Liver (tissue), 9 donors: ENCODE measurements around the gene PTPN14. TPM values are rescaled to one million over a fixed set of nuclear protein-coding genes. Genes with fewer than 3 reads are reported as not detected.

ENCODE experiments used
- DNase-seq: peaks from one replicate; pipeline ENCODE4 v3.0.0-alpha.2; 2017; ENCODE audit warnings: low spot score
- H3K27ac ChIP-seq, 2 donors: one replicate each; pipeline ENCODE4 v1.7.0; 2013; ENCODE audit warnings: inconsistent platforms in 2 of 2, low read length in 2 of 2, control low read depth in 1 of 2, low read depth in 1 of 2, mild to moderate bottlenecking in 1 of 2
- H3K27me3 ChIP-seq, 4 donors: one replicate each; pipeline versions ENCODE4 v1.6.1 to v1.7.0; 2013; ENCODE audit warnings: low read length in 3 of 4, inconsistent platforms in 1 of 4, mild to moderate bottlenecking in 1 of 4, moderate library complexity in 1 of 4; ENCODE audit not compliant: control insufficient read depth in 4 of 4, insufficient read depth in 4 of 4
- H3K36me3 ChIP-seq, 4 donors: one replicate each; pipeline versions ENCODE4 v1.6.1 to v1.7.0; 2013; ENCODE audit warnings: low read length in 3 of 4, mild to moderate bottlenecking in 3 of 4, low read depth in 1 of 4, moderate library complexity in 1 of 4; ENCODE audit not compliant: control insufficient read depth in 4 of 4, insufficient read depth in 3 of 4
- H3K4me1 ChIP-seq, 4 donors: one replicate each; pipeline versions ENCODE4 v1.6.1 to v1.7.0; 2013; ENCODE audit warnings: low read length in 3 of 4, mild to moderate bottlenecking in 3 of 4, moderate library complexity in 1 of 4; ENCODE audit not compliant: control insufficient read depth in 4 of 4, insufficient read depth in 4 of 4
- H3K4me3 ChIP-seq, 3 donors: one replicate each; pipeline versions ENCODE4 v1.6.1 to v1.7.0; 2013; ENCODE audit warnings: low read length in 3 of 3, control low read depth in 1 of 3, low read depth in 1 of 3, mild to moderate bottlenecking in 1 of 3
- H3K9ac ChIP-seq, 2 donors: one replicate each; pipeline ENCODE4 v1.7.0; 2013; ENCODE audit warnings: low read length in 2 of 2, mild to moderate bottlenecking in 2 of 2, moderate library complexity in 2 of 2, control low read depth in 1 of 2, low read depth in 1 of 2
- H3K9me3 ChIP-seq, 4 donors: one replicate each; pipeline versions ENCODE4 v1.6.1 to v1.7.0; 2013; ENCODE audit warnings: low read length in 3 of 4; ENCODE audit not compliant: control insufficient read depth in 4 of 4
- CTCF ChIP-seq: fragments of 150-350 bp; IDR thresholded peaks from 2 replicates; pipeline ENCODE4 v1.5.1; 2017; ENCODE audit warnings: improper control_type of control experiment, low read depth, low read length; ENCODE audit not compliant: missing input control
- FOXA1 ChIP-seq: IDR thresholded peaks from 2 replicates; pipeline ENCODE4 v1.6.1; 2016; ENCODE audit warnings: antibody characterized with exemption
- FOXA2 ChIP-seq: IDR thresholded peaks from 2 replicates; pipeline ENCODE4 v1.6.1; 2016; ENCODE audit warnings: antibody characterized with exemption
- HNF4A ChIP-seq, 2 donors: conservative IDR thresholded peaks; 2 replicates each; pipeline ENCODE4 v1.6.1; 2016; ENCODE audit warnings: antibody characterized with exemption in 2 of 2, mild to moderate bottlenecking in 2 of 2
- HNF4G ChIP-seq: IDR thresholded peaks from 2 replicates; pipeline ENCODE4 v1.6.1; 2016; ENCODE audit warnings: antibody characterized with exemption
- JUND ChIP-seq, 2 donors: IDR thresholded peaks; 2 replicates each; pipeline ENCODE4 v1.6.1; 2016; ENCODE audit warnings: antibody characterized with exemption in 2 of 2
- NR2F2 ChIP-seq: IDR thresholded peaks from 2 replicates; pipeline ENCODE4 v1.6.1; 2016; ENCODE audit warnings: antibody characterized with exemption
- RAD21 ChIP-seq, 2 donors: IDR thresholded peaks; 2 replicates each; pipeline ENCODE4 v1.6.1; 2016; ENCODE audit warnings: antibody characterized with exemption in 2 of 2, mild to moderate bottlenecking in 2 of 2
- REST ChIP-seq: IDR thresholded peaks from 2 replicates; pipeline ENCODE4 v1.6.1; 2016; ENCODE audit warnings: antibody characterized with exemption, mild to moderate bottlenecking
- RXRA ChIP-seq, 2 donors: IDR thresholded peaks; 2 replicates each; pipeline ENCODE4 v1.6.1; 2017 to 2018; ENCODE audit warnings: antibody characterized with exemption in 2 of 2, mild to moderate bottlenecking in 1 of 2
- TAF1 ChIP-seq: conservative IDR thresholded peaks from 2 replicates; pipeline ENCODE4 v1.6.1; 2016; ENCODE audit warnings: antibody characterized with exemption, mild to moderate bottlenecking
- WGBS: extraction: QIAGEN DNeasy Blood & Tissue Kit; methylation state at CpG from one replicate; pipeline ENCODE4 v1.1.7; 2013; 5-methylcytosine and 5-hydroxymethylcytosine counted together
- polyA plus RNA-seq, 2 donors: library from polyadenylated mRNA; stranded (reverse) in 1 of 2; unstranded in 1 of 2; fragments of 200-250 nt in 1 of 2; fragments of >200 nt in 1 of 2; fragmentation: Nextera tagmentation in 1 of 2; extraction: Ambion mirVana in 1 of 2; gene quantifications; one replicate each; pipeline versions ENCODE4 v1.2.1 to v1.2.3, GENCODE V29; 2013 to 2015
- total RNA-seq, 2 donors: library from RNA; depleted of rRNA; stranded (reverse); fragments of >200 nt; gene quantifications; one replicate each; pipeline ENCODE4 v1.2.3, GENCODE V29; 2014
- TF ChIP-seq, protein P1 (sequence below): IDR thresholded peaks from 2 replicates; pipeline ENCODE4 v1.6.1; 2016; ENCODE audit warnings: antibody characterized with exemption
- TF ChIP-seq, protein P2 (sequence below): IDR thresholded peaks from 2 replicates; pipeline ENCODE4 v1.6.1; 2016; ENCODE audit warnings: antibody characterized with exemption
- donor health status: healthy.
- donor health status: healthy.
- donor health status: healthy.
- donor health status: healthy.
- donor health status: healthy.

Gene PTPN14
- total and polyA plus RNA-seq, 4 donors = 0.54 to 3.2 (median 1.5) TPM

- TF ChIP-seq, protein P1, sequence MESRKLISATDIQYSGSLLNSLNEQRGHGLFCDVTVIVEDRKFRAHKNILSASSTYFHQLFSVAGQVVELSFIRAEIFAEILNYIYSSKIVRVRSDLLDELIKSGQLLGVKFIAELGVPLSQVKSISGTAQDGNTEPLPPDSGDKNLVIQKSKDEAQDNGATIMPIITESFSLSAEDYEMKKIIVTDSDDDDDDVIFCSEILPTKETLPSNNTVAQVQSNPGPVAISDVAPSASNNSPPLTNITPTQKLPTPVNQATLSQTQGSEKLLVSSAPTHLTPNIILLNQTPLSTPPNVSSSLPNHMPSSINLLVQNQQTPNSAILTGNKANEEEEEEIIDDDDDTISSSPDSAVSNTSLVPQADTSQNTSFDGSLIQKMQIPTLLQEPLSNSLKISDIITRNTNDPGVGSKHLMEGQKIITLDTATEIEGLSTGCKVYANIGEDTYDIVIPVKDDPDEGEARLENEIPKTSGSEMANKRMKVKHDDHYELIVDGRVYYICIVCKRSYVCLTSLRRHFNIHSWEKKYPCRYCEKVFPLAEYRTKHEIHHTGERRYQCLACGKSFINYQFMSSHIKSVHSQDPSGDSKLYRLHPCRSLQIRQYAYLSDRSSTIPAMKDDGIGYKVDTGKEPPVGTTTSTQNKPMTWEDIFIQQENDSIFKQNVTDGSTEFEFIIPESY = no peak
- no peak for TF ChIP-seq NR2F2
Observed at GRCh38 chr1:214372092-214372491, 179.3 kb downstream of the PTPN14 start (continued).

GRCh38 chr1:214370615-214371014 lies 180.8 kb downstream of the PTPN14 start:
- no peak overlapping the region for H3K4me3 ChIP-seq
- H3K4me1 ChIP-seq = no peaks in the 10 kb centered on the region
- no peak overlapping the region for H3K9ac ChIP-seq
- H3K27ac ChIP-seq = no peak overlapping the region
- WGBS = 88% methylated on average over 3 of the region's 3 CpGs
- no peaks in the 10 kb centered on the region for H3K9me3 ChIP-seq
- TF ChIP-seq RAD21 (IDR thresholded peaks at IDR 0.05) (no peak), TAF1 (no peak), HNF4A (conservative IDR thresholded peaks at IDR 0.05) (no peak), REST (no peak), HNF4G (no peak), FOXA2 (no peak), JUND (IDR thresholded peaks at IDR 0.05) (no peak), CTCF (no peak)
- TF ChIP-seq, protein P1 = no peak
- TF ChIP-seq, protein P2, sequence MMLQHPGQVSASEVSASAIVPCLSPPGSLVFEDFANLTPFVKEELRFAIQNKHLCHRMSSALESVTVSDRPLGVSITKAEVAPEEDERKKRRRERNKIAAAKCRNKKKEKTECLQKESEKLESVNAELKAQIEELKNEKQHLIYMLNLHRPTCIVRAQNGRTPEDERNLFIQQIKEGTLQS = no peak
- no peaks in the 10 kb centered on the region for H3K36me3 ChIP-seq
- H3K27me3 ChIP-seq = no peaks in the 10 kb centered on the region
- no peak for DNase-seq

DNA sequence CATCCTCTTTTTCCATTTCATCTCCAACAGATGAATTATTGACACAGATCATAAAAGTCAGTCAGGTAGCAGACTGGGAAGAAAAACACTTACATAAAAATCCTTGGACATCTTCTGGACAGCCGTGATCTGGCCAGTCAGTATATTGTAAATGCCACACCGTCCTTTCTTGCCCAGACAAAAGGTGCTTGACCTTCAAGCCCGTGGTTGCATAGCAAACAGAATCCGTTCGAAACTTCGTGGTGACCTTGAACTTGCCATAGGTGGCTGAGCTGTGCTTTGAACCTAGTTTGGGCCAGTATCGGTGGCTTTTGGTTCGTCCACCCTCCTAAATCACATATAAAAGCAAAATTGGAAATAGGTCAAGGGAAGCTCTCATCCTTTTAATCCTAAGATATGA lies 182.0 kb downstream of the PTPN14 start:
- H3K36me3 ChIP-seq = no peaks in the 10 kb centered on the region
- no peak overlapping the region for H3K27ac ChIP-seq
- H3K4me3 ChIP-seq = no peak overlapping the region
- H3K9ac ChIP-seq = no peak overlapping the region
- DNase-seq = no peak
- no peaks in the 10 kb centered on the region for H3K9me3 ChIP-seq
- H3K4me1 ChIP-seq = no peaks in the 10 kb centered on the region
- WGBS = 37% methylated on average over 8 of the region's 8 CpGs
- H3K27me3 ChIP-seq = no peaks in the 10 kb centered on the region
- TF ChIP-seq RXRA (IDR thresholded peaks at IDR 0.05) (no peak), CTCF (no peak), RAD21 (IDR thresholded peaks at IDR 0.05) (no peak), HNF4A (conservative IDR thresholded peaks at IDR 0.05) (no peak), NR2F2 (no peak), FOXA1 (no peak), JUND (IDR thresholded peaks at IDR 0.05) (no peak), REST (no peak)
- TF ChIP-seq, protein P2 = no peak
